Measurements from ENCODE around the gene SMIM35.

Gene SMIM35

GRCh38 chr11:118000067-118000849, 86.5 kb downstream of the SMIM35 start:
- no peak for DNase-seq

- DNase-seq: no peak
These were observed 87.3 kb downstream of the SMIM35 start for GRCh38 chr11:117999354-117999993.

GRCh38 chr11:117998664-117999353, 88.0 kb downstream of the SMIM35 start:
- no peak for DNase-seq

GRCh38 chr11:117997823-117998579, 88.8 kb downstream of the SMIM35 start:
- DNase-seq: no peak

- no peak for DNase-seq
These were observed 89.4 kb downstream of the SMIM35 start for GRCh38 chr11:117997406-117997805.

GRCh38 chr11:117996058-117996457, 90.7 kb downstream of the SMIM35 start:
- DNase-seq: no peak

- no peak for DNase-seq
These were observed 91.3 kb downstream of the SMIM35 start for GRCh38 chr11:117995472-117995871.

- no peak for DNase-seq
These were observed 92.6 kb downstream of the SMIM35 start for GRCh38 chr11:117993988-117994745.

GRCh38 chr11:117992620-117993019, 94.1 kb downstream of the SMIM35 start:
- no peak for DNase-seq

GRCh38 chr11:117992136-117992535, 94.6 kb downstream of the SMIM35 start:
- DNase-seq: peak; percentile 62 to 63

GRCh38 chr11:117989351-117990102, 97.2 kb downstream of the SMIM35 start:
- DNase-seq: no peak

GRCh38 chr11:117986981-117987574, 99.7 kb downstream of the SMIM35 start:
- no peak for DNase-seq

- peak; percentile 65 to 96 for DNase-seq
These were observed 100.5 kb downstream of the SMIM35 start, which contains the start of gene IL10RA for GRCh38 chr11:117985953-117986887. Gene IL10RA, plus strand, starts transcription at chr11:117986394. Its CDS starts 74 bp downstream, at chr11:117986468.

- DNase-seq: no peak
These were observed 102.3 kb downstream of the SMIM35 start for GRCh38 chr11:117984476-117984875.

- DNase-seq: peak in 1 of 2 experiments; percentile 20
These were observed 103.6 kb downstream of the SMIM35 start for GRCh38 chr11:117983163-117983475.

GRCh38 chr11:117980720-117981119, 106.0 kb downstream of the SMIM35 start:
- no peak for DNase-seq

GRCh38 chr11:117980280-117980679, 106.5 kb downstream of the SMIM35 start:
- no peak for DNase-seq

- no peak for DNase-seq
These were observed 107.1 kb downstream of the SMIM35 start for GRCh38 chr11:117979481-117980211.

GRCh38 chr11:117978991-117979390, 107.8 kb downstream of the SMIM35 start:
- no peak for DNase-seq
